GM10248 (cell line): ENCODE measurements around the gene CST9.

Experiments used
- CTCF ChIA-PET: fragments of 300-600 bp; sonication (Branson Sonifier 250); formaldehyde crosslinking; extraction: SDS; loops from one replicate; lab custom pipeline; 2021; ENCODE audit warnings: antibody characterized with exemption; lab: Yijun Ruan, JAX
- POLR2A ChIA-PET: fragments of 350-650 bp; sonication (Branson Sonifier 250); formaldehyde crosslinking; extraction: SDS; loops from one replicate; lab custom pipeline; 2020; ENCODE audit warnings: antibody characterized with exemption; lab: Yijun Ruan, JAX
- DNase-seq: peaks from one replicate; pipeline ENCODE4 v3.0.0; 2012; ENCODE audit errors: extremely low spot score
- TF ChIP-seq, protein P1 (sequence below): IDR thresholded peaks from 2 replicates; pipeline ENCODE4 v1.5.1; 2012; ENCODE audit warnings: mild to moderate bottlenecking, low read depth; ENCODE audit errors: extremely low read depth, missing control alignments, control extremely low read depth

CST9 gene

DNA sequence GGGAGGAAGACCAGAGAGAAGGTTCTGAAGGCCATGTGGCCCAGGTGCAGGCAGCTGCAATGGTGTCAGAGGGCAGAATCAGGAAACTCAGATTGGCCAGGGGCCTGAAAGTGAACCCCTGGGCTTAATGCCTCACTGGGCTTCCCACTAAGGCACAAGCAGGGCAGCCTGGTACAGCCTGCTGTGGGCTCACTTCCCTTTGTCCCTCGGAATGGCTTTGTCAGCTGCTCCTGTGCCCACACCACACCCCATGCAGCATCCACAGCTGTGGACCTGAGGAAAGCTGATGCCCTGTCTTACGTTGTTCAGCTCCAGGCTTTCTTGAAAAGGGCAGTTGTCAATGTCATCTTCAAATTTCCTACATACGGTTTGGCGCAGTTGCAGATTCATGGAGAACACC lies 2.4 kb downstream of the CST9 start:
- TF ChIP-seq, protein P1, sequence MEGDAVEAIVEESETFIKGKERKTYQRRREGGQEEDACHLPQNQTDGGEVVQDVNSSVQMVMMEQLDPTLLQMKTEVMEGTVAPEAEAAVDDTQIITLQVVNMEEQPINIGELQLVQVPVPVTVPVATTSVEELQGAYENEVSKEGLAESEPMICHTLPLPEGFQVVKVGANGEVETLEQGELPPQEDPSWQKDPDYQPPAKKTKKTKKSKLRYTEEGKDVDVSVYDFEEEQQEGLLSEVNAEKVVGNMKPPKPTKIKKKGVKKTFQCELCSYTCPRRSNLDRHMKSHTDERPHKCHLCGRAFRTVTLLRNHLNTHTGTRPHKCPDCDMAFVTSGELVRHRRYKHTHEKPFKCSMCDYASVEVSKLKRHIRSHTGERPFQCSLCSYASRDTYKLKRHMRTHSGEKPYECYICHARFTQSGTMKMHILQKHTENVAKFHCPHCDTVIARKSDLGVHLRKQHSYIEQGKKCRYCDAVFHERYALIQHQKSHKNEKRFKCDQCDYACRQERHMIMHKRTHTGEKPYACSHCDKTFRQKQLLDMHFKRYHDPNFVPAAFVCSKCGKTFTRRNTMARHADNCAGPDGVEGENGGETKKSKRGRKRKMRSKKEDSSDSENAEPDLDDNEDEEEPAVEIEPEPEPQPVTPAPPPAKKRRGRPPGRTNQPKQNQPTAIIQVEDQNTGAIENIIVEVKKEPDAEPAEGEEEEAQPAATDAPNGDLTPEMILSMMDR = no peak
- no peak for DNase-seq
- POLR2A ChIA-PET = no interaction called here
- CTCF ChIA-PET = interaction anchor here (1.0 to 4.2 kb wide), 3 partner anchors 157 to 161 kb away, joined by 3 to 24 read pairs (median 5); no protein-coding TSS in a partner anchor

DNA sequence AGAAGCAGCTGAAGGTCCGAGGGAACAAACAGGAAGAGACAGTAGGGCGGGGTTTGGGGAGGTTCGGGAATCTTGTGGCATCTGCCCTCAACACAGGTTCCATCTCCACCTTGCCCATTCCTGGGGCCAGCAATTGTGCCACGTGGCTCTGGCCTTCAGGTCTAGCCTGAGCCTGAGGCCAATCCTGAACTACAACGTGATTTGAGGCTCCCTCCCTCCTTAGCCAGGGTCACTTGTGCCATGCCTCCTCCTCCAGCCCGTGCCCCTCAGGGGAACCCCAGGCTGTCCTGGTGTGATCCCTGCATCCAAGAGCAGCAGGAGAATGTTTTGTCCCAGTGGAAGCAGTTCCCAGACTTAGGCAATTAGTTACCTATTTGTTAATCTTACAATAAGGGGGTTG lies 3.0 kb downstream of the CST9 start:
- no peak for DNase-seq
- POLR2A ChIA-PET = no interaction called here
- CTCF ChIA-PET = interaction anchor here (1.5 to 4.2 kb wide), 2 partner anchors 159 to 161 kb away, joined by 4 to 24 read pairs; no protein-coding TSS in a partner anchor
- TF ChIP-seq, protein P1 = no peak

DNA sequence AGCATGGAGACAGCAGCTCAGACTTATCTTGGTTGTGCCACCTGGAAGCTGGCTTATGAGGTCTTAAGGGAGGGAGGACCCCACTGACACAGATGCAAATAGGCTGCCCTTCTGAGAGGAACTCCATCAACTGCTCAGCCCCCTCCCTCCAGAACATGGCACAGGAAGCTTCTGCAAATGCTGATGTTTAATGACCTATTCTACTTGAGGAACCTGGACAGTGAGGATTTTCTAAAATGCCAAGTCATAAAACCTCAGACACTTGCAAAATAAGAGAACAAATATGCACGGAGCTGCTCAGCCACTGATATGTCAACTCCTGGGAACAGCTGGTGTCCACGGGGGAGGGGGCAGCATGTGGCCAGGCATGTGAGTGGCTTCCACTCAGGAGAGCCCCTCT lies 3.5 kb downstream of the CST9 start:
- no peak for DNase-seq
- TF ChIP-seq, protein P1 = no peak
- CTCF ChIA-PET = interaction anchor here (1.2 to 4.2 kb wide), 3 partner anchors 17 to 160 kb away, joined by 4 to 24 read pairs (median 4); no protein-coding TSS in a partner anchor
- POLR2A ChIA-PET = no interaction called here

DNA sequence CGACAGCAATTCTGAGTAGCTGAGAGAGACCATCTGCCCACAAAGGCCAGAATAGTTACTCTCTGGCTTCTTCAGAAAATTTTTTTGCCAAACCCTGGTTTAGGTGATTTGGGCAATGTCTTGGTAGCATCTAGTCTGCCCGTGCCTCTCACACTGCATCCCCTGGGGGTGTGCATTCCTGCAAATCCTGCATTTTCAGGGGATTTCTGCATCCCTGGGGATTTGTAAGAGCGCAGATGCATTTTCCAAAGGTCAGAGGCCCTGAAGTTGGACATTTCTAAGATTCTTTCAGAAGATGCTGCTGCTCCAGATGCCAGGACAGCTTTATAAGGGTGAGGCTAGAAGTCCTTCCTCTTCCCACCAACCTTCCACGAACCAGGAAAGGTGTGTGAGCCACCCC lies 4.0 kb downstream of the CST9 start:
- DNase-seq = no peak
- TF ChIP-seq, protein P1 = no peak
- ChIA-PET POLR2A (no interaction called here), CTCF (interaction anchor here (1.2 to 4.2 kb wide), 4 partner anchors 9 to 160 kb away, joined by 4 to 24 read pairs (median 5); no protein-coding TSS in a partner anchor)

DNA sequence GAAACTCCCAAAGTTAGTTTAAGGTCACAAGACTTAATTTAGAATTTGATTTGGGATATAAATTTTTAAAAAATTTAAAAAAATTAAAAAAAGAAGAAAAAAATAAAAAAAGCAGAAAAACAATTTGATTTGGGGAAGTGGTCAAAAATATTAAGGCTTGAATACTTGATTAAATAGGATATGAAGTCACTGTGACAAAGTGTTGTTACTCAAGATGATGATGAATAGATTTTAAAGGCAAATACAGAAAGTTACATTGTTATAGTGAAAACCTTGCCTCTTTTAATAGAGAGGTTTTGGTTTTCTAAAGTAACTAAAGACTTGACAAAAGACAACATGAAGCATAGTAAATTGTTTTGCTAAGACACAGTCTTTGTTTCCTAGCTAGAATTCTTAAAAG lies 7.2 kb downstream of the CST9 start:
- DNase-seq = no peak
- CTCF ChIA-PET = interaction anchor here (1.4 to 1.7 kb wide), 2 partner anchors 151 to 157 kb away, joined by 4 to 5 read pairs; no protein-coding TSS in a partner anchor
- POLR2A ChIA-PET = no interaction called here
- TF ChIP-seq, protein P1 = no peak

DNA sequence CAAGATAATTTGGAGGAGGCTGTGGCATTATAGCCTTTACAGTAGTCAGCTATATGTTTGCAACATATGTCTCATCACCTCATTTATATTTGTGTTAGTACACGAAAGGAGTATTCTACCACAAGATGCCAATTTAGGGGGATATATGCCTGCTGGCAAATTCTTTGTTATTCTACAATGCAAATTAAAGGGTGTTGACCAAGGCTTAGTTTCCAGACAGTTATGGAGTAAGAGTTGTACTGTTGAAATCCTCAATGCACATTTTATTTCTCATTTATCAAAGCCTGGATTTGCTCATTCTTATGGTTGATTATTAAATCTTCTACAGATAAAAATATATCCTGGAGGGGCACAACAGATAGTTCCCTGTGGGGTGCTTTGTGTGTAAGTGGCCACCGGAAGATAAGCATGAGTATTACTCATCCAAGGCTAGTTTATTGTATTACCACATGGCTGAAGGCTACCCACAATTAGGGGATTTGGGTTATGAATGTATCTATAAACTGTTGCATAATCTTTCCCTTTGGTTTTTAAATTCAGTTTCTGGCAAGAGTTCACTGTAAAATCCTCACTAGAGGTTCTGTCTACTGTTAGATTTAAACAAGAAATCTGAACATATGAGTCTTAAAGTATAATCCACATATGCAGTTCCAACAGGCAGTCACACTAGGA lies 9.0 kb downstream of the CST9 start:
- no peak for DNase-seq
- CTCF ChIA-PET = interaction anchor here (1.1 to 1.3 kb wide), 2 partner anchors 10 to 155 kb away, joined by 3 to 4 read pairs; no protein-coding TSS in a partner anchor
- TF ChIP-seq, protein P1 = no peak
- POLR2A ChIA-PET = no interaction called here
